PC-9 (cell line): ENCODE results near the gene GAGE10. TPM values are rescaled to one million over a fixed set of nuclear protein-coding genes. Genes with fewer than 3 reads are reported as not detected.
"Not testable (repeated sequence)": the region's sequence is repeated elsewhere in the genome, so short reads cannot be mapped to it uniquely, and the experiment has no call there.

ENCODE experiments used
- BruUV-seq: library from RNA; stranded (reverse); fragments of 400-500 nt; replicated peaks from 2 replicates; lab custom pipeline; 2021; lab: Mats Ljungman, UMichigan
- CTCF ChIA-PET: fragments of 300-600 bp; sonication (Branson Sonifier 250); formaldehyde crosslinking; loops from one replicate; lab custom pipeline; 2022; ENCODE audit warnings: antibody characterized with exemption; lab: Charles Lee
- POLR2A ChIA-PET: fragments of 300-600 bp; sonication (Branson Sonifier 250); formaldehyde crosslinking; loops from one replicate; lab custom pipeline; 2022; ENCODE audit warnings: antibody characterized with exemption; ENCODE audit not compliant: unreplicated experiment; lab: Charles Lee
- DNase-seq, 2 experiments: peaks; one replicate each; pipeline versions ENCODE4 v3.0.0 to v3.0.0-alpha.2; 2015 to 2022; ENCODE audit warnings: mixed read lengths in 1 of 2
- H2AFZ ChIP-seq: fragments of 200-600 bp; sonication (generic); 2 replicates; pipeline ENCODE4 v1.8.1; 2017; ENCODE audit warnings: antibody characterized with exemption
- H3F3A ChIP-seq: fragments of 200-600 bp; sonication (generic); 2 replicates; pipeline ENCODE4 v1.8.1; 2017; ENCODE audit warnings: antibody characterized with exemption, mild to moderate bottlenecking, low read depth; ENCODE audit not compliant: insufficient read depth
- H3K27ac ChIP-seq: fragments of 200-600 bp; sonication (generic); 2 replicates; pipeline ENCODE4 v1.6.1; 2016; ENCODE audit warnings: mixed run types
- H3K27me3 ChIP-seq: fragments of 200-600 bp; sonication (generic); 2 replicates; pipeline ENCODE4 v1.6.1; 2016; ENCODE audit warnings: low read depth, mixed run types; ENCODE audit not compliant: insufficient read depth
- H3K36me3 ChIP-seq: fragments of 200-600 bp; sonication (generic); 2 replicates; pipeline ENCODE4 v1.6.1; 2016; ENCODE audit warnings: low read depth, mixed run types
- H3K4me1 ChIP-seq: fragments of 200-600 bp; sonication (generic); replicated peaks from 2 replicates; pipeline ENCODE4 v1.6.1; 2016; ENCODE audit warnings: mixed run types; ENCODE audit not compliant: insufficient read depth
- H3K4me2 ChIP-seq: fragments of 200-600 bp; sonication (generic); 2 replicates; pipeline ENCODE4 v1.6.1; 2017; ENCODE audit warnings: mixed run types
- H3K4me3 ChIP-seq: fragments of 200-600 bp; sonication (generic); 2 replicates; pipeline ENCODE4 v1.6.1; 2016; ENCODE audit warnings: mixed run types
- H3K79me2 ChIP-seq: fragments of 200-600 bp; sonication (generic); 2 replicates; pipeline ENCODE4 v1.6.1; 2017; ENCODE audit warnings: low read depth, mixed run types
- H3K9me2 ChIP-seq: fragments of 200-600 bp; sonication (generic); 2 replicates; pipeline ENCODE4 v1.8.1; 2017; ENCODE audit warnings: mild to moderate bottlenecking; ENCODE audit not compliant: insufficient read depth
- H3K9me3 ChIP-seq: fragments of 200-600 bp; sonication (generic); 2 replicates; pipeline ENCODE4 v1.8.1; 2016; ENCODE audit warnings: low read depth; ENCODE audit not compliant: insufficient read depth
- H4K20me1 ChIP-seq: fragments of 200-600 bp; sonication (generic); 2 replicates; pipeline ENCODE4 v1.8.1; 2017; ENCODE audit not compliant: insufficient read depth
- CTCF ChIP-seq: fragments of 200-600 bp; sonication (generic); conservative IDR thresholded peaks from 2 replicates; pipeline ENCODE4 v1.6.1; 2017; ENCODE audit warnings: mixed run types, antibody characterized with exemption, mild to moderate bottlenecking, moderate library complexity
- EZH2 ChIP-seq: fragments of 200-600 bp; sonication (generic); IDR thresholded peaks from 2 replicates; pipeline ENCODE4 v1.8.0; 2017; ENCODE audit warnings: antibody characterized with exemption, low read depth
- intact Hi-C: fragments of 100-400 bp; cut with micrococcal nuclease; formaldehyde crosslinking; loops from one replicate; pipeline ENCODE4 v1.10.0; 2022; ENCODE audit not compliant: unreplicated experiment
- total RNA-seq: library from RNA; stranded (reverse); gene quantifications from 2 replicates; pipeline ENCODE4 v1.2.3, GENCODE V29; 2021

GAGE10 gene
- total RNA-seq, 1 experiment from 2014 or later: not detected

GRCh38 chrX:49316085-49316484, 12.6 kb downstream of the GAGE10 start:
- no peak for TF ChIP-seq EZH2
- no peak for TF ChIP-seq CTCF
- no peaks in the 10 kb centered on the region for H3K4me1 ChIP-seq
- H3K9me2 ChIP-seq: no peaks in the 10 kb centered on the region
- no peak overlapping the region for H3K4me2 ChIP-seq
- no peaks in the 10 kb centered on the region for H3F3A ChIP-seq
- no peaks in the 10 kb centered on the region for H4K20me1 ChIP-seq
- no peak overlapping the region for H3K27ac ChIP-seq
- H3K36me3 ChIP-seq: no peaks in the 10 kb centered on the region
- intact Hi-C loops: no loop called here
- no peak for DNase-seq
- no peak overlapping the region for H3K4me3 ChIP-seq
- ChIA-PET POLR2A (no interaction called here), CTCF (no interaction called here)
- BruUV-seq: no TSS peak
- H3K27me3 ChIP-seq: no peaks in the 10 kb centered on the region
- no peaks in the 10 kb centered on the region for H3K9me3 ChIP-seq
- H3K79me2 ChIP-seq: no peaks in the 10 kb centered on the region
- no peak overlapping the region for H2AFZ ChIP-seq

GRCh38 chrX:49321737-49322136, 18.3 kb downstream of the GAGE10 start, which contains the start of gene GAGE12J:
GAGE12J (plus strand) TSS chrX:49322037; CDS start chrX:49323194, 1,157 bp downstream.
- H3K4me2 ChIP-seq, H3K9me3 ChIP-seq, CTCF ChIA-PET, H4K20me1 ChIP-seq, H3K4me3 ChIP-seq, H3K27ac ChIP-seq, DNase-seq, intact Hi-C loops, H3K36me3 ChIP-seq, H3K79me2 ChIP-seq, BruUV-seq, H2AFZ ChIP-seq, POLR2A ChIA-PET, H3K9me2 ChIP-seq, H3F3A ChIP-seq, H3K4me1 ChIP-seq, H3K27me3 ChIP-seq: not testable (repeated sequence)

- H3K4me2 ChIP-seq, H3K27me3 ChIP-seq, H3F3A ChIP-seq, H3K4me3 ChIP-seq, DNase-seq, intact Hi-C loops, H3K9me3 ChIP-seq, POLR2A ChIA-PET, H3K9me2 ChIP-seq, H4K20me1 ChIP-seq, H2AFZ ChIP-seq, H3K27ac ChIP-seq, CTCF ChIA-PET, H3K36me3 ChIP-seq, H3K79me2 ChIP-seq, BruUV-seq, H3K4me1 ChIP-seq: not testable (repeated sequence)
Measured at GRCh38 chrX:49322266-49322665, 18.8 kb downstream of the GAGE10 start.

GRCh38 chrX:49323735-49324134, 20.3 kb downstream of the GAGE10 start:
- H3K27ac ChIP-seq, DNase-seq, H3K79me2 ChIP-seq, BruUV-seq, intact Hi-C loops, H3K4me3 ChIP-seq, H3K4me2 ChIP-seq, H4K20me1 ChIP-seq, H3K27me3 ChIP-seq, H3K4me1 ChIP-seq, POLR2A ChIA-PET, H3F3A ChIP-seq, H2AFZ ChIP-seq, H3K9me3 ChIP-seq, H3K9me2 ChIP-seq, CTCF ChIA-PET, H3K36me3 ChIP-seq: not testable (repeated sequence)

- H3K9me2 ChIP-seq, BruUV-seq, H3K27ac ChIP-seq, POLR2A ChIA-PET, H3K27me3 ChIP-seq, intact Hi-C loops, DNase-seq, CTCF ChIA-PET, H3F3A ChIP-seq, H3K79me2 ChIP-seq, H3K9me3 ChIP-seq, H3K4me1 ChIP-seq, H3K4me3 ChIP-seq, H2AFZ ChIP-seq, H3K4me2 ChIP-seq, H3K36me3 ChIP-seq, H4K20me1 ChIP-seq: not testable (repeated sequence)
Measured at GRCh38 chrX:49330421-49330820, 27.0 kb downstream of the GAGE10 start.

- BruUV-seq, CTCF ChIA-PET, H4K20me1 ChIP-seq, H3K79me2 ChIP-seq, H3F3A ChIP-seq, H3K4me1 ChIP-seq, H2AFZ ChIP-seq, H3K4me2 ChIP-seq, H3K9me2 ChIP-seq, DNase-seq, H3K27ac ChIP-seq, H3K4me3 ChIP-seq, intact Hi-C loops, POLR2A ChIA-PET, H3K27me3 ChIP-seq, H3K36me3 ChIP-seq, H3K9me3 ChIP-seq: not testable (repeated sequence)
Measured at GRCh38 chrX:49331282-49331681, 27.8 kb downstream of the GAGE10 start, which contains the start of gene GAGE13. GAGE13 (plus strand) TSS chrX:49331582; CDS start chrX:49332738, 1,156 bp downstream.

- H3K36me3 ChIP-seq, H3K9me2 ChIP-seq, H3K9me3 ChIP-seq, H4K20me1 ChIP-seq, H3K27ac ChIP-seq, H3K4me3 ChIP-seq, H3K4me2 ChIP-seq, H3K79me2 ChIP-seq, CTCF ChIA-PET, POLR2A ChIA-PET, DNase-seq, H3K27me3 ChIP-seq, BruUV-seq, H3K4me1 ChIP-seq, intact Hi-C loops, H2AFZ ChIP-seq, H3F3A ChIP-seq: not testable (repeated sequence)
Measured at GRCh38 chrX:49331841-49332240, 28.4 kb downstream of the GAGE10 start.
